Mucosa of descending colon (tissue), 3 donors: ENCODE measurements around the gene TOX2. TPM values are rescaled to one million over a fixed set of nuclear protein-coding genes. Genes with fewer than 3 reads are reported as not detected.

Experiments
- ATAC-seq: fragments of 200-7000 bp; cut with Tn5 transposase; one replicate; pipeline ENCODE4 v1.9.1; 2020; ENCODE audit warnings: mild to moderate bottlenecking, moderate library complexity
- DNase-seq, 3 donors: peaks; one replicate each; pipeline ENCODE4 v3.0.0-alpha.2; 2020
- H3K36me3 ChIP-seq: fragments of 200-600 bp; one replicate; pipeline ENCODE4 v1.8.0; 2021; ENCODE audit warnings: low read depth, mild to moderate bottlenecking
- H3K4me1 ChIP-seq: fragments of 200-600 bp; one replicate; pipeline ENCODE4 v1.8.0; 2021; ENCODE audit warnings: low read depth, mild to moderate bottlenecking
- H3K4me3 ChIP-seq: fragments of 200-600 bp; one replicate; pipeline ENCODE4 v1.8.0; 2021; ENCODE audit warnings: mild to moderate bottlenecking
- H3K9me3 ChIP-seq: fragments of 200-600 bp; one replicate; pipeline ENCODE4 v1.8.0; 2021; ENCODE audit warnings: mild to moderate bottlenecking
- CTCF ChIP-seq: fragments of 200-600 bp; IDR thresholded peaks from one replicate; pipeline ENCODE4 v1.8.0; 2022; ENCODE audit warnings: antibody characterized with exemption, mild to moderate bottlenecking
- intact Hi-C, 2 donors: fragments of 100-400 bp; cut with DNase I in 1 of 2; cut with micrococcal nuclease in 1 of 2; formaldehyde crosslinking; loops; one replicate each; pipeline versions ENCODE4 v1.11.0 to v1.11.1; 2022; cut with DNase I, micrococcal nuclease
- total RNA-seq, 3 donors: library from RNA; stranded (reverse); fragmentation: NEBNext Ultra II Directional in 2 of 3; extraction: Animal tissue kit (Norgen Biotek cat#: 25700) in 2 of 3; gene quantifications; one replicate each; pipeline versions ENCODE4 v1.2.1 to v1.2.4, GENCODE V29; 2021 to 2023
- donor health status: DM: no; HTN: no; CAD: no; lungs with moderate emphysema.
- donor health status: DM: no; HTN: no; CAD: no.
- donor health status: DM: no; HTN: yes; CAD: no.

The TOX2 gene
- total RNA-seq, 3 donors from 2014 or later, result 2.9 to 6.1 (median 5.5) TPM

GRCh38 chr20:44014807-44015732 is 100.4 kb downstream of the TOX2 start:
- DNase-seq, result no peak
- no peak for ATAC-seq

GRCh38 chr20:44015733-44016103 is 101.1 kb downstream of the TOX2 start:
- intact Hi-C loops, result no loop called here
- peaks cover 51% of the 10 kb centered on the region for H3K4me1 ChIP-seq
- ATAC-seq (peak; percentile 13), DNase-seq (no peak)
- no peaks in the 10 kb centered on the region for H3K36me3 ChIP-seq
- no peak overlapping the region for H3K4me3 ChIP-seq
- no peaks in the 10 kb centered on the region for H3K9me3 ChIP-seq
- TF ChIP-seq CTCF, result no peak

More at GRCh38 chr20:44014807-44015732, 100.4 kb downstream of the TOX2 start:
- intact Hi-C loops, result no loop called here
- no peak for TF ChIP-seq CTCF
- peaks cover 52% of the 10 kb centered on the region for H3K4me1 ChIP-seq
- H3K36me3 ChIP-seq, result no peaks in the 10 kb centered on the region
- H3K9me3 ChIP-seq, result no peaks in the 10 kb centered on the region
- H3K4me3 ChIP-seq, result no peak overlapping the region

GRCh38 chr20:44016525-44016924 is 101.9 kb downstream of the TOX2 start:
- Histone ChIP-seq H3K4me3 (no peak overlapping the region), H3K36me3 (no peaks in the 10 kb centered on the region), H3K4me1 (peaks cover 50% of the 10 kb centered on the region), H3K9me3 (no peaks in the 10 kb centered on the region)
- DNase-seq, result no peak
- intact Hi-C loops, result no loop called here
- ATAC-seq, result no peak
- TF ChIP-seq CTCF, result no peak

GRCh38 chr20:44017211-44017610 is 102.6 kb downstream of the TOX2 start:
- Histone ChIP-seq H3K4me3 (no peak overlapping the region), H3K4me1 (peaks cover 50% of the 10 kb centered on the region), H3K36me3 (no peaks in the 10 kb centered on the region), H3K9me3 (no peaks in the 10 kb centered on the region)
- ATAC-seq, result no peak
- DNase-seq, result no peak
- TF ChIP-seq CTCF, result no peak
- intact Hi-C loops, result no loop called here

DNA sequence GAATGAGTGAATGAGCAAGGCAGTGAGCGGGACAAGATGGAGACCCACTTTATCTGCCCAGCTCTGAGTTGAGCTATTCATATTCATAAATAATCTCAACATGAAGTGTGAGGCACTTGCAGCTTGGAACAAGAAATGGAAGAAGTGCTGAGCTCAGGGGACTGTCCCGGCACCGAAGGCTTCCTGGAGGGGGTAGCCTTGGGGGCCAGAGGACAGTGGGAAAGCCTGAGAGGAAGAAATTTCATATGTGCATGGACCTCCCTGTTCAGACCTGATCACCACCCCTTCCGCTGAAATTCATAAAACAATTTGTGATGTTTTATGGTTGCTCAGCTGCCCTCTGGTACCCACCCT is 103.2 kb downstream of the TOX2 start:
- no peak for TF ChIP-seq CTCF
- no peak overlapping the region for H3K4me3 ChIP-seq
- no peak for ATAC-seq
- H3K36me3 ChIP-seq, result no peaks in the 10 kb centered on the region
- no peaks in the 10 kb centered on the region for H3K9me3 ChIP-seq
- H3K4me1 ChIP-seq, result peaks cover 50% of the 10 kb centered on the region
- intact Hi-C loops, result no loop called here
- DNase-seq, result no peak
